Measurements from ENCODE around the gene MN1.

The MN1 gene

DNA sequence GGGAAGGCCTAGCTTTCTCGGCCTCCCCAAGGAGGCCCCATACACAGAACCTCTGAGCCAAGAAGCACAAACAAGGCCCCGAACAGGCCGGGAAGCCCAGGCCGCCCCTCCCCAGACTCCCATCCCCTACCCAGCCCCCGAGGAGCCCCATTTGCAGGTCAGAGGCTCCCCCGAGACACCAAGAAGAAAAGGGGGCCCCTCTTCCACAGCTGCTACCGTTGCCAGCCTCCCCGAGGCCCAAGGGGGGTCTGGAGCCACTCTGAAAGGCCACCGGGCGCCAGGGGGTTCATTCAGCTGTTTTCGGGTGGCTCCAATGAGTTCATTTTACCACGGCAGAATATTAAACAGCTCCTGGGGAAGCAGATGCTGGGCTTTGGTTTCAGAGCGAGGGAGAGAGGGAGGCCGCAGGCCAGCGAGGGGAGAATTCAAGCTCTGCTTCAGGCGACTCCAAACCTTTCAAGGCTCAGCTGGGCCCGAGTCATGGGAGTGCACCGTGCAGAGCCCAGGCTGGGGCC is 28.5 kb downstream of the MN1 start:
- DNase-seq (ENCODE audit: low read depth): no peak
- no peak overlapping the region for H3K4me3 ChIP-seq (ENCODE audit: low read length)
- TF ChIP-seq, protein P1, sequence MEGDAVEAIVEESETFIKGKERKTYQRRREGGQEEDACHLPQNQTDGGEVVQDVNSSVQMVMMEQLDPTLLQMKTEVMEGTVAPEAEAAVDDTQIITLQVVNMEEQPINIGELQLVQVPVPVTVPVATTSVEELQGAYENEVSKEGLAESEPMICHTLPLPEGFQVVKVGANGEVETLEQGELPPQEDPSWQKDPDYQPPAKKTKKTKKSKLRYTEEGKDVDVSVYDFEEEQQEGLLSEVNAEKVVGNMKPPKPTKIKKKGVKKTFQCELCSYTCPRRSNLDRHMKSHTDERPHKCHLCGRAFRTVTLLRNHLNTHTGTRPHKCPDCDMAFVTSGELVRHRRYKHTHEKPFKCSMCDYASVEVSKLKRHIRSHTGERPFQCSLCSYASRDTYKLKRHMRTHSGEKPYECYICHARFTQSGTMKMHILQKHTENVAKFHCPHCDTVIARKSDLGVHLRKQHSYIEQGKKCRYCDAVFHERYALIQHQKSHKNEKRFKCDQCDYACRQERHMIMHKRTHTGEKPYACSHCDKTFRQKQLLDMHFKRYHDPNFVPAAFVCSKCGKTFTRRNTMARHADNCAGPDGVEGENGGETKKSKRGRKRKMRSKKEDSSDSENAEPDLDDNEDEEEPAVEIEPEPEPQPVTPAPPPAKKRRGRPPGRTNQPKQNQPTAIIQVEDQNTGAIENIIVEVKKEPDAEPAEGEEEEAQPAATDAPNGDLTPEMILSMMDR (IDR thresholded peaks at IDR 0.05; ENCODE audit: insufficient read depth, low read depth, low read length, missing control alignments): no peak

DNA sequence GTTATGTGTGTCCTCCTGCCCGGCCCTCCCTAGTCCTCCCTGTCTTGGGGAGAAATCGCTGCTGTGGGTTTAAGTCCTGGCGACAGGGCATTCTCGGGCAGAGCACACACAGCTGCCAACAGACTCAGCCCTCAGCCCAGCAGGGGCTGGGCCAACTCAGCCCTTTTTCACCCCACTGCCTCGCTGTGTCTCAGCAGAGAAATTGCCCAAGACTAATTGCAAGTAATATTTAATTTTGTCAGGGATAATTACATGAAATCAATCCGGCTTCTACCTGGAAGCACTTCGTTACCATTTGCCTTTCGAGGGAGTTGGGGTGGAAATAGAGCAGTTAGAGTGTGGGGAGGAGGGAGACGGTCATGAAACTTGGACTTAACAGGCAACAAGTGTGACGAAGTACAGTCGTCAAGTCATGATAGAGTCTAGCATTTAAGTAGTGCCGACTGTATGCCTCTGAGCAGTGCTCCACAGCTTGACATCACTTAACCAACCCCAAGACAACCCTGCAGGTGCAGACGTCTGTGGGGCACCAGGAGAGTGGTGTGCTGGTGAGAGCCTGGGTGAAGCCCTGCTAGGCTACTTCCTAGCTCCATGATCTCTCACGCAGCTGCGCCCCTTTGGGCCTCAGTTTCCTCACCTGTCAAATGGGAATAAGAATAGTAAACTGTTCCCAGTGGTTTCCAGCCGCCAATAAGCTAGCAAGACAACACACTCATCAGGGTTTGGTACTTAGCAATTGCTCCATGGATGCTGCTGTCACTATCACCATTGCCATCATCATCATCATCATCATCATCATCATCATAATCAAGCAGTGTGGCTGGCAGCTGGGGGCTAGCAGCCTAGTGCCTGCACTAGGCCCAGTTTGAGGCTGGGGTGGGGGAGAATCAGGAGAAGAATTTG is 29.2 kb downstream of the MN1 start:
- no peak for DNase-seq (ENCODE audit: low read depth)
- no peak overlapping the region for H3K4me3 ChIP-seq (ENCODE audit: low read length)
- TF ChIP-seq, protein P1 (IDR thresholded peaks at IDR 0.05; ENCODE audit: insufficient read depth, low read depth, low read length, missing control alignments): no peak

- TF ChIP-seq, protein P1 (IDR thresholded peaks at IDR 0.05; ENCODE audit: insufficient read depth, low read depth, low read length, missing control alignments): no peak
- DNase-seq (ENCODE audit: low read depth): no peak
- no peak overlapping the region for H3K4me3 ChIP-seq (ENCODE audit: low read length)
These were observed 29.9 kb downstream of the MN1 start for GRCh38 chr22:27771637-27772036.

DNA sequence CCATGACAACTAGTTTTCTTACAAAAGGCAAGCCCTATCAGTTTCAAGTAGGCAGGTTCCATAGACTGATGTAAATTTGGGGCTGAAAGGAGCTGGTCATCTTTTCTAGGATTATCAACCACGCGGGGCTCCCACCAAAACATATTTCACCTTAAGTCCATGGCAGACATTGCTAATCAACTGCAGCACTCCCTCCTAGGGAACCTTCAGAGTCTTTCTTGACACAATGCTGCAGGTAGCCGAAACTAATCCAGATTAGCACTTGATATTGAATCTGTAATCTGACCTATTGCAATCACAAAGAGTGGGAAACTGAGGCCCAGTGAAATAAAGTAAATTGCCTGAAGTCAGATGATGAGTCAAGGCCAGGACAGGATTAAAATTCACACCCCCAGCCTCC is 32.5 kb downstream of the MN1 start:
- no peak for DNase-seq (ENCODE audit: low read depth)
- TF ChIP-seq, protein P1 (IDR thresholded peaks at IDR 0.05; ENCODE audit: insufficient read depth, low read depth, low read length, missing control alignments): no peak

DNA sequence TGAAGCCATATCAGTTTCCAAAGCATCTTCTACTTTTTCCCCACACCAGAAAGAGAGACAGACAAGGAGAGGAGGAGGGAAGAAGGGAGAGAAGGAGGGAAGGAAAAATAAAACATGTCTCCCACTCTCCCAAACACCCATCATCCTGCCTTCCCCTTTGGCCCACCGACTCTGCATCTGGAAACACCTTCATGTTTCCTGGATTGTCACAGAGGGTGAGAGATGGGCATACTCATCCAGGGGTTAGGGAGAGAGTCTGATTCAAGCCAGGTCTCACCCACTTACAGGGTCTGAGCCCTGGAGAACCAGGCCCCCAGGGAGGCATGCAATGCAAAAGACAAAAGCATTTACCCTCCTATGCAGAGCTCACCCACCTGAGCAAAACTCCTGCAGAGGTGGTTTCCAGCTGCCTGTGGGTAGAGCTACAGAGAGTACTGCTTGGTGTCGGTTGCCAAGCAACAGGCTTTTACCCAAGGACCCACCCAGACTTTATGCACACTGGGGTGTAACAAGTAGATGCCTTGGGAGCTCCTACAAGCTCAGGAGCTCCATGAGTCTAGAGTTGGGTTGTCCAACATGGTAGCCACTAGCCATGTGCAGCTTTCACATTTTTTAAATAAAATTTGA is 33.4 kb downstream of the MN1 start:
- TF ChIP-seq, protein P1 (IDR thresholded peaks at IDR 0.05; ENCODE audit: insufficient read depth, low read depth, low read length, missing control alignments): no peak
- no peak overlapping the region for H3K4me3 ChIP-seq (ENCODE audit: low read length)

More for the DNA sequence above, 32.5 kb downstream of the MN1 start:
- H3K4me3 ChIP-seq (ENCODE audit: low read length): no peak overlapping the region

GRCh38 chr22:27766679-27767078 is 34.9 kb downstream of the MN1 start:
- DNase-seq (ENCODE audit: low read depth): no peak
- no peak overlapping the region for H3K4me3 ChIP-seq (ENCODE audit: low read length)
- TF ChIP-seq, protein P1 (IDR thresholded peaks at IDR 0.05; ENCODE audit: insufficient read depth, low read depth, low read length, missing control alignments): no peak

More for the DNA sequence above, 33.4 kb downstream of the MN1 start:
- DNase-seq (ENCODE audit: low read depth): no peak

Measured in epithelial cell of esophagus (primary cell).